HepG2 (cell line): ENCODE data around the gene GNG12. TPM values are rescaled to one million over a fixed set of nuclear protein-coding genes. Genes with fewer than 3 reads are reported as not detected.
A peak's percentile ranks its signal among the peaks of the same experiment; 100 is the strongest.

Source experiments
- CBX5 ChIP-seq: sonication (generic); formaldehyde crosslinking; IDR thresholded peaks from 2 replicates; pipeline ENCODE4 v1.4.0; 2020; ENCODE audit warnings: missing genetic modification reagents, borderline replicate concordance
- JUND ChIP-seq: sonication (generic); formaldehyde crosslinking; IDR thresholded peaks from 2 replicates; pipeline ENCODE4 v1.8.0; 2022; ENCODE audit warnings: mild to moderate bottlenecking, missing genetic modification reagents
- NFKB2 ChIP-seq: sonication (generic); formaldehyde crosslinking; IDR thresholded peaks from 2 replicates; pipeline ENCODE4 v1.4.0; 2020; ENCODE audit warnings: missing genetic modification reagents, borderline replicate concordance
- RBAK ChIP-seq: sonication (generic); formaldehyde crosslinking; IDR thresholded peaks from 2 replicates; pipeline ENCODE4 v1.5.1; 2020; ENCODE audit warnings: mild to moderate bottlenecking, missing genetic modification reagents
- RFXANK ChIP-seq: IDR thresholded peaks from 2 replicates; pipeline ENCODE4 v1.6.1; 2016
- SOX13 ChIP-seq, 3 experiments: fragments of 450-650 bp in 1 of 3; sonication (generic) in 1 of 3; formaldehyde crosslinking in 1 of 3; IDR thresholded peaks in 2 of 3; conservative IDR thresholded peaks in 1 of 3; 2 replicates each; pipeline versions ENCODE4 v1.5.0 to v1.6.1; 2016 to 2020; ENCODE audit warnings: antibody characterized with exemption in 1 of 3, mild to moderate bottlenecking in 1 of 3, missing compliant biosample characterization in 1 of 3, missing genetic modification reagents in 1 of 3, moderate library complexity in 1 of 3
- SOX5 ChIP-seq: IDR thresholded peaks from 2 replicates; pipeline ENCODE4 v1.6.1; 2016; ENCODE audit warnings: borderline replicate concordance
- TARDBP ChIP-seq: sonication (generic); formaldehyde crosslinking; IDR thresholded peaks from 2 replicates; pipeline ENCODE4 v1.8.0; 2022; ENCODE audit warnings: mild to moderate bottlenecking, missing genetic modification reagents
- TBX2 ChIP-seq: sonication (generic); formaldehyde crosslinking; IDR thresholded peaks from 2 replicates; pipeline ENCODE4 v1.5.0; 2020; ENCODE audit warnings: missing genetic modification reagents, mild to moderate bottlenecking, borderline replicate concordance
- TMF1 ChIP-seq: sonication (generic); formaldehyde crosslinking; IDR thresholded peaks from 2 replicates; pipeline ENCODE4 v1.8.1; 2022; ENCODE audit warnings: low read depth, missing genetic modification reagents
- ZC3H4 ChIP-seq: sonication (generic); formaldehyde crosslinking; IDR thresholded peaks from 2 replicates; pipeline ENCODE4 v1.4.0; 2020; ENCODE audit warnings: missing genetic modification reagents, borderline replicate concordance
- ZNF30 ChIP-seq: sonication (generic); formaldehyde crosslinking; IDR thresholded peaks from 2 replicates; pipeline ENCODE4 v1.5.0; 2020; ENCODE audit warnings: mild to moderate bottlenecking, missing genetic modification reagents
- ZNF556 ChIP-seq: sonication (generic); formaldehyde crosslinking; IDR thresholded peaks from 2 replicates; pipeline ENCODE4 v1.4.0; 2020; ENCODE audit warnings: mild to moderate bottlenecking, missing genetic modification reagents, borderline replicate concordance
- ZNF780A ChIP-seq: sonication (generic); formaldehyde crosslinking; IDR thresholded peaks from 2 replicates; pipeline ENCODE4 v1.8.0; 2022; ENCODE audit warnings: mild to moderate bottlenecking, missing genetic modification reagents, moderate library complexity
- ZNF883 ChIP-seq: sonication (generic); formaldehyde crosslinking; IDR thresholded peaks from 2 replicates; pipeline ENCODE4 v1.5.1; 2020; ENCODE audit warnings: mild to moderate bottlenecking, missing genetic modification reagents; ENCODE audit errors: not compliant biosample characterization
- polyA plus RNA-seq, 8 experiments: library from polyadenylated mRNA; depleted of rRNA in 3 of 8; stranded (reverse) in 7 of 8; unstranded in 1 of 8; fragments of >200 nt; fragmentation: Illumina TruSeq in 4 of 8; extraction: Trizol in 4 of 8; gene quantifications; 2 replicates each; pipeline versions ENCODE4 v1.2.1 to v1.2.3, GENCODE V29; 2011 to 2016; ENCODE audit warnings: low read depth in 4 of 8, missing spikeins in 1 of 8, mixed read lengths in 1 of 8; ENCODE audit not compliant: insufficient read depth in 1 of 8
- total RNA-seq, 5 experiments: library from RNA; depleted of rRNA; stranded (reverse); fragments of >200 nt; fragmentation: Illumina TruSeq; extraction: Trizol; gene quantifications; 2 replicates each; pipeline ENCODE4 v1.2.3, GENCODE V29; 2016; ENCODE audit warnings: low read depth in 1 of 5
- TF ChIP-seq, protein P1 (sequence below): sonication (generic); formaldehyde crosslinking; IDR thresholded peaks from 2 replicates; pipeline ENCODE4 v1.4.0; 2020; ENCODE audit warnings: low read depth, missing genetic modification reagents
- TF ChIP-seq, protein P2 (sequence below): sonication (generic); formaldehyde crosslinking; IDR thresholded peaks from 2 replicates; pipeline ENCODE4 v1.4.0; 2020; ENCODE audit warnings: missing genetic modification reagents, mild to moderate bottlenecking, borderline replicate concordance
- TF ChIP-seq, protein P3 (sequence below): IDR thresholded peaks from 2 replicates; pipeline ENCODE4 v1.6.1; 2016; ENCODE audit warnings: mild to moderate bottlenecking

The GNG12 gene
- total and polyA plus RNA-seq, 2 of the 13 experiments (the other 11 are each of a cell fraction or from before 2014, with no cell fraction given), result 0.11 TPM

DNA sequence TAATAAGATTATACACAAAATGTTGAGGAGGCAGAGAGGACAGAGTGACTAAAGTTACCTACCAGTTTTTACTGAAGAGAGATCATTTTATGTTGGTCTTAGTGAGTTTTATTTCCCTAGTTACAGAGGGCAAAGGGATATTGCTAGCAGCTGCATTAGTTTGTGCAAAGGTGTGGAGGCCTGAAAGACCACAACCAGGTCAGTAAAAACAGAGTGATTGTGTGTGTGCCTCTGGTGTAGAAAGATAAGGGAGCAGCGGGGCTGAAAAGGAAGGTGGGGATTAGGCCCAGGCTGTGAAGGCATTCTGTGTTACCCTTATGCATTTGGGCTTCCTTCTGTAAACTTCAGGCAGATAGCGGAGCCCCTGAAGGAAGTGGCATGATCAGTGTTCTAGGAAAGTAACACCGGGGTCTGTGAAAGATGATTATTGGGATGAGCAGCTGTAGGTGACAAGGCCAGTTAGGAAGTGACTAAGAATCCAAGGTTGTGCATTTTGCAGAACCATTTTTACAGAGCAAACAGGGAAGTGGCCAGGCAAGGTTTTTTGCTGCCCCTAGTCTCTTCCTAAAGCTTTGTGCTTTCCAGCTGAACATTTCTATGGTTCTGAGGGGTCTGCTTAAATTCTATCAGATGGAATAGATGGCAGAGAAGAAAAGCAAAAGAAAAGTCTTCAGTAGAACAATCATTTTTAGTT, 144.6 kb downstream of the GNG12 start (continued):
- TF ChIP-seq, protein P1, sequence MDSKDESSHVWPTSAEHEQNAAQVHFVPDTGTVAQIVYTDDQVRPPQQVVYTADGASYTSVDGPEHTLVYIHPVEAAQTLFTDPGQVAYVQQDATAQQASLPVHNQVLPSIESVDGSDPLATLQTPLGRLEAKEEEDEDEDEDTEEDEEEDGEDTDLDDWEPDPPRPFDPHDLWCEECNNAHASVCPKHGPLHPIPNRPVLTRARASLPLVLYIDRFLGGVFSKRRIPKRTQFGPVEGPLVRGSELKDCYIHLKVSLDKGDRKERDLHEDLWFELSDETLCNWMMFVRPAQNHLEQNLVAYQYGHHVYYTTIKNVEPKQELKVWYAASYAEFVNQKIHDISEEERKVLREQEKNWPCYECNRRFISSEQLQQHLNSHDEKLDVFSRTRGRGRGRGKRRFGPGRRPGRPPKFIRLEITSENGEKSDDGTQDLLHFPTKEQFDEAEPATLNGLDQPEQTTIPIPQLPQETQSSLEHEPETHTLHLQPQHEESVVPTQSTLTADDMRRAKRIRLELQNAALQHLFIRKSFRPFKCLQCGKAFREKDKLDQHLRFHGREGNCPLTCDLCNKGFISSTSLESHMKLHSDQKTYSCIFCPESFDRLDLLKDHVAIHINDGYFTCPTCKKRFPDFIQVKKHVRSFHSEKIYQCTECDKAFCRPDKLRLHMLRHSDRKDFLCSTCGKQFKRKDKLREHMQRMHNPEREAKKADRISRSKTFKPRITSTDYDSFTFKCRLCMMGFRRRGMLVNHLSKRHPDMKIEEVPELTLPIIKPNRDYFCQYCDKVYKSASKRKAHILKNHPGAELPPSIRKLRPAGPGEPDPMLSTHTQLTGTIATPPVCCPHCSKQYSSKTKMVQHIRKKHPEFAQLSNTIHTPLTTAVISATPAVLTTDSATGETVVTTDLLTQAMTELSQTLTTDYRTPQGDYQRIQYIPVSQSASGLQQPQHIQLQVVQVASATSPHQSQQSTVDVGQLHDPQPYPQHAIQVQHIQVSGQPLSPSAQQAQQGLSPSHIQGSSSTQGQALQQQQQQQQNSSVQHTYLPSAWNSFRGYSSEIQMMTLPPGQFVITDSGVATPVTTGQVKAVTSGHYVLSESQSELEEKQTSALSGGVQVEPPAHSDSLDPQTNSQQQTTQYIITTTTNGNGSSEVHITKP (CRISPR knock-in tag), result no peak
- no peak for TF ChIP-seq TMF1
- TF ChIP-seq JUND (CRISPR knock-in tag), result no peak
- no peak for TF ChIP-seq ZC3H4 (CRISPR knock-in tag)
- TF ChIP-seq SOX5, result 0 out of 2 replicates have a peak, but pooled peaks have one; percentile 5
- peak; percentile 49; the same call in 1 of the 2 replicates for TF ChIP-seq TARDBP
- TF ChIP-seq ZNF780A, result no peak
- no peak for TF ChIP-seq ZNF30
- TF ChIP-seq SOX13 (IDR thresholded peaks at IDR 0.05), result no peak
- peak in 1 of 2 experiments; percentile 99; a peak in 2 of 4 replicates for TF ChIP-seq SOX13 (CRISPR knock-in tag; conservative IDR thresholded peaks at IDR 0.05 in 1 of 2, IDR thresholded peaks at IDR 0.05 in 1 of 2)
- no peak for TF ChIP-seq RBAK (CRISPR knock-in tag)
- TF ChIP-seq, protein P2, sequence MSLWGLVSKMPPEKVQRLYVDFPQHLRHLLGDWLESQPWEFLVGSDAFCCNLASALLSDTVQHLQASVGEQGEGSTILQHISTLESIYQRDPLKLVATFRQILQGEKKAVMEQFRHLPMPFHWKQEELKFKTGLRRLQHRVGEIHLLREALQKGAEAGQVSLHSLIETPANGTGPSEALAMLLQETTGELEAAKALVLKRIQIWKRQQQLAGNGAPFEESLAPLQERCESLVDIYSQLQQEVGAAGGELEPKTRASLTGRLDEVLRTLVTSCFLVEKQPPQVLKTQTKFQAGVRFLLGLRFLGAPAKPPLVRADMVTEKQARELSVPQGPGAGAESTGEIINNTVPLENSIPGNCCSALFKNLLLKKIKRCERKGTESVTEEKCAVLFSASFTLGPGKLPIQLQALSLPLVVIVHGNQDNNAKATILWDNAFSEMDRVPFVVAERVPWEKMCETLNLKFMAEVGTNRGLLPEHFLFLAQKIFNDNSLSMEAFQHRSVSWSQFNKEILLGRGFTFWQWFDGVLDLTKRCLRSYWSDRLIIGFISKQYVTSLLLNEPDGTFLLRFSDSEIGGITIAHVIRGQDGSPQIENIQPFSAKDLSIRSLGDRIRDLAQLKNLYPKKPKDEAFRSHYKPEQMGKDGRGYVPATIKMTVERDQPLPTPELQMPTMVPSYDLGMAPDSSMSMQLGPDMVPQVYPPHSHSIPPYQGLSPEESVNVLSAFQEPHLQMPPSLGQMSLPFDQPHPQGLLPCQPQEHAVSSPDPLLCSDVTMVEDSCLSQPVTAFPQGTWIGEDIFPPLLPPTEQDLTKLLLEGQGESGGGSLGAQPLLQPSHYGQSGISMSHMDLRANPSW (CRISPR knock-in tag), result no peak
- TF ChIP-seq ZNF556, result no peak
- TF ChIP-seq RFXANK (CRISPR knock-in tag), result no peak
- TF ChIP-seq, protein P3, sequence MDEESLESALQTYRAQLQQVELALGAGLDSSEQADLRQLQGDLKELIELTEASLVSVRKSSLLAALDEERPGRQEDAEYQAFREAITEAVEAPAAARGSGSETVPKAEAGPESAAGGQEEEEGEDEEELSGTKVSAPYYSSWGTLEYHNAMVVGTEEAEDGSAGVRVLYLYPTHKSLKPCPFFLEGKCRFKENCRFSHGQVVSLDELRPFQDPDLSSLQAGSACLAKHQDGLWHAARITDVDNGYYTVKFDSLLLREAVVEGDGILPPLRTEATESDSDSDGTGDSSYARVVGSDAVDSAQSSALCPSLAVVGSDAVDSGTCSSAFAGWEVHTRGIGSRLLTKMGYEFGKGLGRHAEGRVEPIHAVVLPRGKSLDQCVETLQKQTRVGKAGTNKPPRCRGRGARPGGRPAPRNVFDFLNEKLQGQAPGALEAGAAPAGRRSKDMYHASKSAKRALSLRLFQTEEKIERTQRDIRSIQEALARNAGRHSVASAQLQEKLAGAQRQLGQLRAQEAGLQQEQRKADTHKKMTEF (CRISPR knock-in tag), result peak; percentile 21; the same call in 1 of the 2 replicates
- no peak for TF ChIP-seq CBX5 (CRISPR knock-in tag)
- TF ChIP-seq TBX2 (CRISPR knock-in tag), result peak; percentile 40; the same call in 1 of the 2 replicates
- TF ChIP-seq NFKB2 (CRISPR knock-in tag), result no peak
- no peak for TF ChIP-seq ZNF883
